Renal cortical epithelial cell (primary cell): Measurements from ENCODE around the gene NKD2. TPM values are rescaled to one million over a fixed set of nuclear protein-coding genes. Genes with fewer than 3 reads are reported as not detected.
"Not testable (repeated sequence)": the region's sequence is repeated elsewhere in the genome, so short reads cannot be mapped to it uniquely, and the experiment has no call there.

Experiments
- DNase-seq: peaks from one replicate; pipeline ENCODE4 v3.0.0-alpha.2; 2011; ENCODE audit warnings: low read depth
- total RNA-seq: library from RNA; depleted of rRNA; stranded (reverse); fragments of >200 nt; gene quantifications from 2 replicates; pipeline ENCODE4 v1.2.3, GENCODE V29; 2014

NKD2 gene
- total RNA-seq, 1 donor from 2014 or later, result 0.10 TPM

DNA sequence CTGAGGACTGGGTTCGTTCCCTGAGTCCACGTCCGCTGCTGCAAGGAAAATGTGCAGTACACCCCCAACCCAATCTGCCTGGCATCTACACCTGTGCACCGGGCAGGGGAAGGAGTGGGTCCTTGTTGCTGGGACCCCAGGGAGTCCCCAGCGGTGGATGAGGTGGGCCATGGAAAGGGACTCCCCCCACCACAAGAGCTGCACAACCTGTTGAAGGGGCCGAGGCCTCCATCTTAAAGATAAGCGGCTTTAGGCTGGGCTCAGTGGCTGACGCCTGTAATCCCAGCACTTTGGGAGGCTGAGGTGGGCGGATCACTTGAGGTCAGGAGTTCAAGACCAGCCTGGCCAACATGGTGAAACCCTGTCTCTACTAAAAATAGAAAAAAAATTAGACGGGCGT lies 7.8 kb upstream of the NKD2 start:
- not testable (repeated sequence) for DNase-seq

DNA sequence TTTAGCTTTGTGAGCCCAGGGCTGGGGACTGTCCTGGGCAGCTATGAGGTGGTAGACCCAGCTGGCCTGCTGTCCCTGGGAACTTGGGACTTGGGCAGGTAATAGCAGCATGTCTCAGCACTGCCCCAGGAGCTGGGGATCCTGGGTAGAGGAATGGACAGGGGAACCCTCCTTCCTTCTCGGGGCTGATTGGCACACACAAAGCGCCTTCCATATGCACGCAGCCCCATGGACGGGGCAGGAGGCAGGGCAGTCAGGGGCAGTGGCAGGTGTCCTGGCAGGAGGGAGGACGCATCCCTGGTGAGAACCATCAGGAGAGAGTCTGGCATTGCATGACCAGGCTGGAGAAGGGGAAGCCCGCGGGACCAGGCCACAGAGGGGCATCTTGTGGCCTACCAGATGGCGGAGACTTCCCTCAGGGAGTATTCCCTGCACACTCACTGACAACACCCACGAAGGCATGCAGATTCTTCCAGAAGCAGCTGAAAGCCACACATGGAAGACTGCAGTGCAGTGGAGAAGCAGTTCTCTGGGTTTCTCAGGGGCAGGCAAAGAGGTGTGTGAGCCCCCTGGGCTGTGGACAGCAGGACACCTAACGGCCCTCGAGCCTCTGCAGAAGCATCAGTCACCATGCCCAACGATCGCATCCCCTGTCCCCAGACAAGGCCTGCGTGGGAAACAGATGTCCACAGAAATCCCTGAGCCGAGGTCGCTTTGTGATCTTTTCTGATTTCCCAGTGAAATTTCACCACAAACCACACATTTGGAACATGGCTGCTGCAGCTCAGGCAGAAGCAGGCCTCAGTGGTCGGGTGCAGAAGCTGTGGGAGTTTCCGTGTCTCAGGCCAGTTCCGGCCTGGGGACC lies 7.0 kb upstream of the NKD2 start:
- no peak for DNase-seq

DNA sequence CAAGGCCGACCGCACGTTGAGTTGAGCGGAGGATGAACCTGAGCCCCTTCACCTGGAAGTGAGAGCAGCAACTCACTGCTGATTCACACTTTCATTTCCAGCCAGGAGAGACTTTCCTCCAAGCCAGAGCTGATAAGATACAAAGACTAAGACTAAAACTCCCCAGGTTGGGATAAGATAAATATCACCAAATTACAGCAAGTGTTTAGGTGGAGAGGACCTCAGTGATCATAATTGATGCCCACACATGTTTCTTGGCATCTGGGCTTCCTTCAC lies 6.4 kb upstream of the NKD2 start:
- no peak for DNase-seq

DNA sequence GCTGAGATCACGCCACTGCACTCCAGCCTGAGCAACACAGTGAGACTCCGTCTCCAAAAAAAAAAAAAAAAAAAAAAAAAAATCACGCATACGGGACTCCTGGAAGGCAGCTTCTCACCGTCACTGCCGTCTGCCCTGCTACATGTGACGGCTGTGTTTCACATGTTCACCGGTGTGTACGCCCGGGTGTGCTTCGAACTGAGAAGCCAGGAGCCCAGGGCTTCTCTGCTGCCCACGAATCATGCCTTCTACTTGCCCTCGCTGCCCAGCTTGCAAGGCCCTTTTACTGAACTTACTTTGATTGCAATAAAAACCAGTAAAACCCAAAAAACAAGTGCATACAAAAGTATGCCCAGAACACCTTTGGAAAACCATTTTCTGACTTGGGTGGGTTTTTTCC lies 5.8 kb upstream of the NKD2 start:
- DNase-seq, result no peak

DNA sequence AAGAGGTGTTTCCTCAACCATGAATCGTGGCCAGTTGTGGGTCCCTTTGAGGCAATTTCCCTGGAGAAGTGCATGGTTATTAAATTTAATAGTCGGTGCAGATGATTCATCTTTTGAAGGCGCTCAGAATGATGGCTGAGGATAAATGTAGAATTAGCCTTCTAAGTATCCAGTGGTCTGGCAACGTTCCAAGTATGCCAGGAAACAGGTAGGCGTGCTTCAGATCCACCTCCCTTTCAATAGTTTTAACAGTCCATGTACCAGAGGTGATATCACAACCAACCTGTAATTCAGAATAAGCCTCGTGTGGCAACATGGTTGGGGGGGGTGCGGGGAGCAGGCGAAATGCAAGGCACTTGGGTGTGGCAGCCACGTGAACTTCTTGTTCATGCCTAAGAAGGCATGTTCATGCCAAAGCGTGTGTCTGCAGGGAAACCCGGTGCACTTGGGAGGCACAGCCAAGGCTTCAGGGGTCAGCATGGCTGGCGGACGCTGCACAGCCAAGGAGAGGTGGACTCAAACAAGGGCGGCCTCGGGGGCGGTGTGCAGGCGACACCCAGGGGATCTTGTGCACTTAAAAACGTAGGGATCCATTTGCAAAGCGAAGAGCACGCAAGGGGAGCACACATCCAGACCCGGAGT lies 5.2 kb upstream of the NKD2 start:
- peak; percentile 67 for DNase-seq

DNA sequence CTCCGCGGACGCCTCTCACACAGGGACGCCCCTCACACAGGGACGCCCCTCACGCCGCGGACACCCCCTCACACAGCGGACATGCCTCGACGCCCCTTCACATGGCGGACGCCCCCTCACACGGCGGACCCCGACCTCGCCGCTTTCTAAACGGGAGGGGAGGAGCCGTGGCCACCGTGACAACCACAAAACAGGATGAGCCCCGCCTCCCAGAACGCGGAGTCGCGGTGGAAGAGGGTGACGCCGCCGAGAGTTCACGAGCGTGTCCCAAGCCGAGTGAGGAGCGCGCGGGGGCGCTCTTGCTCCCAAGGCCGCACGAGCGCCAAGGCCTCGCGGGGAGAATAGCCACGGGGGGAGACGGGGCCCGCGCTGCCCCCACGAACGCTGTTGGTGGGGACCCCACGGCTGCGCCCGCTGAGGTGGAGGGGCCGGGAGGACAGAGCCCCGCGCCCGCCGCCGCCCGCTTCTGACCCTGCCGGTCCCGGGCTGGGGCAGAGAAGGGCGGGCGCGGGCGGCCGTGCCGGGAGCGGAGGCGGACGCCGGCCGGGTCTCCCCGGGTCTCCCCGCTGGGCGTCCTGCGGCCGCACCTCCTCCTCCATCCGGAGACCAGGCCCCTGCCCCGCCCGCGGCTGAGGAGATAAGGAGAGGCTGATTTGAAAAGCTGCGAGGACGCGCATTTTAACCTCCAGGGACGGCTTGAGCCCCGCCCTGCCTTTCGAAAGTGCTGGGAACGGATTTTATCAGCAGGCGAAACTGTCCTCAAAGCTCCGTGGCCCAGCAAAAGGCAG lies 3.9 kb upstream of the NKD2 start:
- no peak for DNase-seq

DNA sequence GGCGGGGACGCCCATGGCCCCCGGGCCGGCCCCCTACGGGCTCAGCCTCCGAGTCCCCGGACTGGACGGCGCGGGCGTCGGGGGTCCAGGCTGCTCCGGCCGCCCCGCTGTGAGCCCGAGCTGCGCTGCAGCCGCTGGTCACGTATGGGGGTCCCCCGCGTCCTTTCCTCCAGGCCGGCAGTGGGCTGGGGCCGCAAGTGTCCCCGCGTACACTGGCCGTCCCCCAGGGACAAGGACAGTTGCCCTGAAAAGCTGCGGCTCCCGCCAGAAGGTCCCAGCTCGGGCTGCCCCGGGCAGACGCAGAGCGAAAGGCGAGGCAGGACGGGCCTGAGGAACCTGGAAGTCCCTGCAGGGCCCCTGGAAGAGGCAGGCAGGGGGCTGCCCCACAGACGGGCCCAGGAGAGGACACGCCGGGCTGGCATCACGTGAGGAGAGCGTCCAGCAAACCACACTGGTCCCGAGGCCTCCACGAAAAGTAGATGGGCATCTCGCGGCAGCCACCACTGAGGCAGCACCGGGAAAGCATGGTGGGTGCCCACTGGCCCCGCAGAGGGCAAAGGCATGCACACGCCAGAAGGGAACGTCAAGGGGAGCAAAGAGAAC lies 3.3 kb upstream of the NKD2 start:
- no peak for DNase-seq

DNA sequence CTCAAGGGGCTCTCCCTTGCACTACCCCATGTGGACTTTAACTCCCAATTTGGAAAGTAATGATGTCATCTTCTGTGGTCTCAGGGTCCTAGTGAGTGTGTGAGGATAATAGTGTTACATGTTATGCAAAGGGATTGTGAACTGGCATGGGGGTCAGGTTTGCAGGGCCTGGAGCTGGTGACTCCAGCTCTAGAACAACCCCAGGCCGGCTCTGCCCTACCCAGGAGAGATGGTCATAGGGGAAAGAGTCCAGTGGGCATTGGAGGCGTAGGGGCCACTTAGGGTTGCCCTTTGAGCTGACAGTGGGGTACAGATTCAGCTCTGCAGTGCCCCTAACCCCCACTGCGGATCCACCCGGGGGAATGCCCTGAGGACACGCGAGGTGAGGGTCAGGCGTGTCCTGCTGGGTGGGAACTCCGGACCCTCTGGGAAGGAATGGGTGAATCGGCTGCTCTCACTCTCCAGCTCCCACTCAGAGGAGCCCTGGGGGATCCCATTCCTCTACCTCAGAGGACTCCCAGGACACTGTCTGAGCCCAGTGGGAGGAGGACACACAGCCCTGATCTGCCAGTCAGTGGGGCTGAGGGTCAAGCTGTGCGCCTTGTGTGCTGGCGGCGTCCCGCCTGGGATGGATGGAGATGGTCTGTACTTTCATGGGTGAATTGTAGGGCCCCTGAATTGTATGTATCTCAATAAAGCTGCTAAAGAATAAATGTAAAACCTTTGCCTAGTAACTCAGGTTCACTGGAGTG lies 2.5 kb upstream of the NKD2 start:
- no peak for DNase-seq

DNA sequence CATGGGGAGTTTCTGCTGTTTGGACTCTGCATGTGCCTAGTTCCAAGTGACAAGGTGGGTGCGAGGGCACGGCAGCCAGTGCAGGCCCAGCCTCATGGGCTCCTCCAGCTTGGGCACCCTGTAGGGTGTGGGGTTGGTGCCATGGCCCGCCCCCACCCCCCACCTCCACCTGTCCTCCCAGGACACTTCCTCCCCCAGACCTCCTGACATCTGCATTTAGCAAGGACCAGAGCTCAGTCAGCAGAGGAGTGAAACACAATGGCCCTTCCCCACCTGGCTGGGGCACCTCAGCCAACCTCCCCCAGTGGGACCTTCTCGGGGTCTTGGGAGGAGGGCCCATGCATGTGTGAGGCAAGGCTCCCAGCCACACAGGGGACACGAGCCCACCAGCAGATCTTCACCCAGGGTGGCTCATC lies 1.9 kb upstream of the NKD2 start:
- no peak for DNase-seq

DNA sequence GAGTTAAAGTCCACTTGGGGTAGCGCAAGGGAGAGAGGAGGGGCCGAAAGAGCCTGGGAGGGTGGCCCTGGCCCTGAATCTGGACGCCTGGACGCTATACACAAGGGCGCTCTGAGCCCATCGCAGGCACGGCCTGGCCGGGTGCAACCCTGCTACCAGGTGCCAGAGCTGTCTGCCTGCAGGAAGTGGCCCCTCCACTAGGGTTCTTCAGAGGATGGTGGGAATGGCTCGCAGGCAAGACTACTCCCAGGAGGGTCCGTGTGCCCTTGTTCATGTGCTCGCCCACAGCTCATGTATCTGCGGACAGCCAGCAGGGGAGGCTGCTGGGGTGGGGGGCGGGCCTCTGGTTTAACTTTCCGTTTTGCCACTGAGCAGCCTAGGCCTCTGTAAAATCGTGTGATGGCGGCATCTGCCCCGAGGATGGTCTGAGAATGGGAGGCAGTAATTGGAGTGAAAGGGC lies 1.4 kb upstream of the NKD2 start:
- no peak for DNase-seq

DNA sequence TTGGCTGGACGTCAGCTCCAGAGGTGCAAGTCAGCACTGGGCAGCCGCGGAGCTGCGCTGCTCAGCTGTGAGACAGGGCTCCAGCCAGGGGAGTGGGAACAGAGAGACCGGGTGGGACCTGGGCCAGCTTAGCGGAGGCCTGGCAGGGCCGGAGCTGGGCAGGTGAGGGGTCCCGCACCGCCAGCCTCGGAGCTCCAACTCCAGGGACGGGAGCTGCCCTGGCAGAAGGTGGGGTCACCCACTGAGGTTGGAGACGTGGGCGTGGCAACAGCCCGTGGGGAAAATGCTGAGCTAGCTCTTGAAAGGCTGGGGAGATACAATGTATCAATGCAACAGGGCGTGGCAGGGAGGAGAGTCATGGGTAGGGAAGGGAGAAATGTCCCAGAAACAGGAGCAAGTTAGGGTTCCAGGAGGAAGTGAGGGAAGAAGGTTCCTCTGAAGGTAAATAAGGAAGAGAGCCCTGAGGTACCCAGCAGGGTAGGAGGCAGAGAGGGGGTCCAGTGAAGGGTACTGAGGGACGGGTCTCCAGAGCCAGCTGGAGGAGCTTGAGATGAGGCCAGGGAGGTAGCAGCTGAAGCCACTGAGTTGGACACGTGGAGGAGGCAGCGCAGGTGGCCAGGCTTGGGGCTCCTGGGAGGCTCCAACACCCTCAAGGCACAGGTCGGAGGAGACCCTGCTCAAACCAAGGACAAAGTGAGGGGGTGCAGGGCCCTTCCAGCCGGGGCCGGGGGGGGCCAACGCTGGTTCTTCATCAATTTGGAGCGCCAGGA lies 736 bp upstream of the NKD2 start:
- DNase-seq, result no peak

DNA sequence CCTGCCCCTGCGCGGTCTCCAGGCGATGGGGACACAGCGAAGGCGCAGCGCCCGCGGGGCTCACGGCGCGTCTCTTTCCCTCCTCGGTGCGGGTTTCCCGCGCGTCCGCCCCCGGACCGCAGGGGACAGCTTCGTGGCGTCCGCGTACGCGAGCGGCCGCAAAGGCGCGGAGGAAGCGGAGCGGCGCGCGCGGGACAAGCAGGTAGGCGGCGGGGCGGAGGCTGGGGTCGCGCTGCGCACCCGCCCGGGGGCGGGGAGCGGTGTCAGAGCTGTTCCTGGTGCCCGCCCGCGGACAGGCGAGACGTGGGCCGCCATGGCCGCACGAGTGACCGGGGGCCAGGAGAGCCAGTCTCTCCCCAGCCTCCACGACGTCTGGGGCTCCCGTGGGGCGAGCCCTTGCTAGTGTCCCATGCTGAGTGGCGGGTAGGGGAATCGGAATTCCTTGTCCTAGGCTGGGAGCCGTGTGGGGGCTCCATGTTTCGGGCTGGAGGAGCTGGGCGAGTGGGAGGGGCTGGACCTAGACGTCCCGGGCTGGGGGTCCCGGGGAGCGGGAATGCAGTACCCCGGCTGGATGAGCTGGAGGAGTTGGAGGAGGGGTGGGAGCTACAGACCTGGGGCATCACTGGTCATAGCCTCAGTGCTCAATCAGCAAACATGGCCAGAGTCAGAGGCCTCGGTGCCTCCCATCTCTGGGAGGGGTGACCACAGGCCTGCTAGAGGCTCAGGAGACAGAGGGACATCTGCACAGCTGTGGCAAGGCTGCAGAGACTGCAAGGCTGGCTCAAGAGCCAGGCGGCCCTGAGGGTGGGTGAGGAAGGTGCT lies 968 bp downstream of the NKD2 start:
- DNase-seq, result no peak

DNA sequence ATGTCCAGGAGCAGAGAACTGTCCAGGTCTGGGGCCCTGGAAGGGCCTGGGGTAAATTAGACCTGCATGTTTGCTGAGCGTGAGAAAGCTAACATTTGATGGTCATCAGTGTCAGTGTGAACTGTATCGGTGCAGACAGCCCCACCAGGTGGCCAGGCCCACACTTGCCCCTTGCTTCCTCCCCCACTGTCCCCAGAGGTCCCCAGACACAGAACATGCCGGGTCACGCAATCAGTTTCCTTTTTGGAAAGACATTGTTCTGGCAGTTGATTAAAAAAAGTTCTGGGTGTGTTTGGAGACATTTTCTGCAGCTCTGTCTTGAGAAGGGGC lies 1.5 kb downstream of the NKD2 start:
- DNase-seq, result no peak

DNA sequence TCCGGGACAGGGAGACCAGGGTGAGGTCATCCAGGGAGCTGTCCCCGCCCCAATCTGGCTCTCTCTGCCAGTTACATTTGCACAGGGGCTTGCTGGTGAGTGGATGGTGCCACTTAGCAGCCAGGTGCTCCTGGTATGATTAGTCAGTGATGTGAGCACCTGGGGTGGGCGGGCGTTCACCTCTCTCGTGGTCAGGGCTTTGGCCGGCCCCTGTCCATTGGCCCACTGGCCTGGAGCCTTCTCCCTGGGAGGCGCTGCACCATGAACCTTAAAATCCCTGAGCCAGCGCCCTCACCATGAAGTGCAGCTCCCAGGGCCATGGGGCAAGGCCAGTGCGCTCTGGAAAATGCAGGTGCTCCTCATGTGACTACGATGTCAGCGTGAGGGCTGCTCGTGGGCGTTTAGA lies 2.0 kb downstream of the NKD2 start:
- no peak for DNase-seq

DNA sequence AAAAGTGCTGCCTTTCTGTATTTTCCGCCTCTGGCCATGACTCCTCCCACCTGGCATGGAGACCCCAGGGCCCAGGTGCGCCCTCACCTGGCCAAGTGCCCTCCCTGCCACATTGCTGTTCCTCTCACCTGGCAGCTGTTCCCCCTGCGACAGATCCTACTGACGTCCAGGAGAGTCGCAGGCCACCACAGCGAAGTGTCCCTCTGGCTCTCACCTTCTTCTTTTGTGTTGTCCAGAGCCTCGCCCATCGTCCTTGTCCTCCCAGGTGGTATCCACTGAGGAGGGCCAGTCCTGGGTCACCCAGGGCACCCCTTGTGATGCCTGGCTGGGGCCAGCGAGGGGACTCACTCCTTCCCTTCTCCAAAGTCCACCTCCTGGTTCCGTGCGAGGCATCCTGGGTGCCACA lies 2.6 kb downstream of the NKD2 start:
- DNase-seq, result no peak

DNA sequence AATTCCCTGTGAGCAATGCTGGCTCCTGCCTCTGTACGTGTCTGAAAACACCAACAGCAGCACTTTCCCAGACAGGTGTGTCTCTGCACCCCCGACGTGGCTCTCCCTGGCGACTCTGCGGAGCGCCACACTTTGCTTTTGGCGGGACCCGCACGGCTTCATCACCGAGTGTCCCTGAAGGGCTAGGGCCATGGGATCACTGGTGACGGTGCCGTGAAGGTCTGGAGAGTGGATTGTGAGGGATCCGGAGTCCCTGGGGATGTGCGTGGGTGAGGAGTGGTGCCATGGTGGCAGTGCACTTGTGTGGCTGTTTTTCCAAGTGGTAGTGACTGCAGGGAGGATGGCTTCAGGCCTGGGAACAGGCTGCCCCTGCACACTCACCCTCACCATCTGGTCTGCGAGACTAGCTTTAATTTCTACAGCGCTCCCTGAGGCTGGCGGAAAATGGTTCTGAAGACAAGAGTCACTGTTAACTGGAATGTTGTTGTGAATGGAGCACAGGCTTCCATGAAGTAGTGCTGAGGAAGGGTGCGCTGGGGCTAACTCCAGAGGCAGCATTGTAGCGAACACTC lies 3.2 kb downstream of the NKD2 start:
- DNase-seq, result no peak

DNA sequence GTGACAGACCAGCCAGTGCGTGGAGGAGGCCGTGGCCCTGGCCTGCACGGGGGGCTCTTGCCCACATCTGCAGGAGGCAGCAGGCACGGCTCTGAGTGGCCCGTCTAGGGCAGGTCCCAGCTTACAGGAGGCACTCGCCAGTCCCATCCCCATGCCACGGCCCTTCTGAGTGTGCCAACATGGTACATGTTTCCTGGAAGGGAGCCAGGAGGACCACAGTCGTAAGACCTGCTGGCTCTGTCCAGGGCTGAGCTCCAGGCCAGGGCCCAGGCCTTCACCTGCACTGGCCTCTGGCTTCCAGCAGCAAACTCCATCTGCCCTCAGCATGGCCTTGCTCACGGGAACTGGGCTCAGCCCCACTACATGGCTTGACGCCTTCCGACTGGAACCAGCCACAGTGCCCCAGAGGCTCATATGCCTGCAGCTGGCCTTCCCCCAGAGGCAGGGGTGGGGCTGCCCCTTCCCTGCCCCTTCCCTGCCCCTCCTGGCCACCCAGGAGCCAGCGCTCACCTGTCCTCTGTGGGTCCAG lies 3.8 kb downstream of the NKD2 start:
- DNase-seq, result no peak

DNA sequence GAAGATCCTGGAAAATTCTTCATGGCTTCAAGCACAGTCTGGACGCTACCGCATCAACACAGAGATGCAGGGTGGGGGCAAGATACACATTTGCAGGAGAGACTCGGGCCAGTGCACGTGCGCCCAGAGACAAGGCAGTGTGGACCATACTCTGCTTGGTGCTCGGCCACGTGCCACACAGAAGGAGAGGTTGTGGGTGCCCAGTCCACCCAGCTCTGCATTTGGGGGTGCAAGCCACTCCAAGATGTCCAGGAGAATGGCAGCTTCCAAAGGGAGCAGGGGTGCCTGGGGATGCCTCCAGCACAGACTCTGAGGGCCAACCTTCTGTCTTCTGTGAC lies 4.3 kb downstream of the NKD2 start:
- DNase-seq, result no peak

DNA sequence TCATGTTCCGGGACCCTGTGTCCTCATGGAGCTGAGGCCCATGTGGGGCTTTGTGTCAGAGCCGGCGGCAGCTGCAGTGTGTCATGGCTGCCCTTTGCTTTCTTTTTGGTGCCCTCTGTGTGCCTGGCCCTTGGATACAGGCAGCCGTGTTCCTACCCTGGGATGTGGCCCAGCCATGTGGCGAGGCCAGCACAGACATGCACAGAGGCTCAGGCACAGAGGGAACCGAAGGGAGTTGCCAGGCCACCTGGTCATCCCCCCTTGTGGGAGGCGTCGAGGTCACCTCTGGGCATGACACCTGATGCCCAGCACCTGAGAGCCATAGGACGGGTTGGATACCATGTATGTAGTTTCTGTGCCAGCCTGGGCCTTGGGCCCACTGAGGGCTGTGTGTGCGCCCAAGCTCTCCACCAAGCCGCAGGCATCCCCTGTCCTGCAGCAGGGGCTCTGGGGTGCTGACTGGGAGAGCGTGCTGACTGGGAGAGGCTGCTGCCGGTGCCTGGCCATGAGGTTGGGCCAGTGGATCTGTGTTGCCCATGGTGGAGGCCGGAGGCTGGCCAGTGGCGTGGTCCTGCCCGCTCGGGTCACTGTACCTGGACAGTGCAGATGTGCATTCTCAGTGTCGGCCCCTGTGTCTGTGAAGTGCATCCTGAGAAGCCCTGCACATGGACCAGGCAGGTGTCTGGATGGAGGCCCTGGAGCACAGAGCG lies 4.8 kb downstream of the NKD2 start:
- DNase-seq, result no peak
